ENCODE data around the gene SMC4. TPM values are rescaled to one million over a fixed set of nuclear protein-coding genes. Genes with fewer than 3 reads are reported as not detected.

SMC4 gene
- total RNA-seq, 1 donor from 2014 or later = 124 TPM

GRCh38 chr3:160402221-160403027 is 3.0 kb downstream of the SMC4 start:
- Mint-ChIP-seq H3K27me3 (peaks cover 7% of the 10 kb centered on the region), H3K4me3 (peak overlapping the region; percentile 99), H3K9me3 (no peaks in the 10 kb centered on the region), H3K4me1 (ENCODE audit: unreplicated experiment) (peaks cover 29% of the 10 kb centered on the region), H3K36me3 (no peaks in the 10 kb centered on the region), H3K27ac (peak overlapping the region; percentile 28)
- no peak for TF ChIP-seq CTCF (conservative IDR thresholded peaks at IDR 0.05)
- no peak for DNase-seq (ENCODE audit: extremely low spot score, unreplicated experiment)

DNA sequence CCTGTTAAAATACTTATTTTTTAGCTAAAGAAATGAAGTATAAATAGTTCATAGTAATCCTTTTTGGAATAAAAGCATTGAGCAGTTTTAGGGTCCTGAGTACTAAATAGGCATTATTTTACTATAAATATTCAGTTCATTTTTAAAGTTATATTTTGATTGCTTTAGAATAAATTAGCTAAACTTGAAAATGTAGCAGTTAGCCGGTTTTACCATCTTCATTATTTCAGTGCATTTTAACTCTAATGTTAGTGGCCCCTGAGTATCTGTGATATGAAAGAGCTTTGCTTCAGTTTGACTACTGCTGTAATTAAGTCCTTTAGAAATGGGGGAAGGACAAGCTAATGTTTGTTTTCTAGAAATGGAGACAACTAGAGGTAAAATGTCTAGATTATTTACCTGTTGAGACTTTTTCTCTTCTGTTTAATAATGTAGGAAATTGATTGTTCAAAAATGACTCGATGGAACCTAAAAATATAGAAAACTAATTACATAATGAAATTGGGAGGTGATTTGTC is 3.6 kb downstream of the SMC4 start:
- H3K9me3 Mint-ChIP-seq = no peaks in the 10 kb centered on the region
- H3K4me3 Mint-ChIP-seq = peak overlapping the region; percentile 99
- no peak for DNase-seq (ENCODE audit: extremely low spot score, unreplicated experiment)
- H3K27me3 Mint-ChIP-seq = peaks cover 7% of the 10 kb centered on the region
- no peak overlapping the region for H3K27ac Mint-ChIP-seq
- no peak for TF ChIP-seq CTCF (conservative IDR thresholded peaks at IDR 0.05)
- peaks cover 29% of the 10 kb centered on the region for H3K4me1 Mint-ChIP-seq (ENCODE audit: unreplicated experiment)
- H3K36me3 Mint-ChIP-seq = no peaks in the 10 kb centered on the region

- Mint-ChIP-seq H3K9me3 (no peaks in the 10 kb centered on the region), H3K36me3 (peaks cover 5% of the 10 kb centered on the region), H3K27ac (peak overlapping the region; percentile 29), H3K27me3 (peaks cover 7% of the 10 kb centered on the region), H3K4me3 (peak overlapping the region; percentile 73), H3K4me1 (ENCODE audit: unreplicated experiment) (peaks cover 28% of the 10 kb centered on the region)
- no peak for DNase-seq (ENCODE audit: extremely low spot score, unreplicated experiment)
- TF ChIP-seq CTCF (conservative IDR thresholded peaks at IDR 0.05) = no peak
These were observed 4.5 kb downstream of the SMC4 start for GRCh38 chr3:160403796-160404470.

GRCh38 chr3:160409812-160410610 is 10.6 kb downstream of the SMC4 start:
- no peak overlapping the region for H3K27ac Mint-ChIP-seq
- no peak overlapping the region for H3K4me3 Mint-ChIP-seq
- peaks cover 13% of the 10 kb centered on the region for H3K36me3 Mint-ChIP-seq
- H3K9me3 Mint-ChIP-seq = no peaks in the 10 kb centered on the region
- no peak for DNase-seq (ENCODE audit: extremely low spot score, unreplicated experiment)
- TF ChIP-seq CTCF (conservative IDR thresholded peaks at IDR 0.05) = no peak
- H3K4me1 Mint-ChIP-seq (ENCODE audit: unreplicated experiment) = peaks cover 6% of the 10 kb centered on the region
- no peaks in the 10 kb centered on the region for H3K27me3 Mint-ChIP-seq

GRCh38 chr3:160412477-160412876 is 13.0 kb downstream of the SMC4 start:
- peaks cover 23% of the 10 kb centered on the region for H3K36me3 Mint-ChIP-seq

More at GRCh38 chr3:160412477-160412876, 13.0 kb downstream of the SMC4 start:
- TF ChIP-seq CTCF (conservative IDR thresholded peaks at IDR 0.05) = no peak
- no peak for DNase-seq (ENCODE audit: extremely low spot score, unreplicated experiment)
- H3K27ac Mint-ChIP-seq = no peak overlapping the region
- no peaks in the 10 kb centered on the region for H3K9me3 Mint-ChIP-seq
- H3K27me3 Mint-ChIP-seq = no peaks in the 10 kb centered on the region
- H3K4me1 Mint-ChIP-seq (ENCODE audit: unreplicated experiment) = peaks cover 6% of the 10 kb centered on the region
- no peak overlapping the region for H3K4me3 Mint-ChIP-seq
